Nephron (organoid): ENCODE measurements around the gene SLC11A1.
A peak's percentile ranks its signal among the peaks of the same experiment; 100 is the strongest.

Experiments used
- H3K27ac Mint-ChIP-seq, 3 experiments: 2 replicates each; pipeline ENCODE4 v1.8.0; 2020; ENCODE audit warnings: mixed read lengths in 3 of 3, mild to moderate bottlenecking in 2 of 3, moderate library complexity in 1 of 3
- H3K27me3 Mint-ChIP-seq: 2 replicates; pipeline ENCODE4 v1.8.0; 2021; ENCODE audit warnings: low read depth, mild to moderate bottlenecking, moderate library complexity, mixed read lengths
- H3K36me3 Mint-ChIP-seq: 2 replicates; pipeline ENCODE4 v1.8.0; 2020; ENCODE audit warnings: low read depth, mixed read lengths
- H3K4me1 Mint-ChIP-seq: 2 replicates; pipeline ENCODE4 v1.8.0; 2020; ENCODE audit warnings: mixed read lengths
- H3K4me3 Mint-ChIP-seq, 3 experiments: 2 replicates each; pipeline ENCODE4 v1.8.0; 2020; ENCODE audit warnings: mild to moderate bottlenecking in 3 of 3, mixed read lengths in 3 of 3, moderate library complexity in 2 of 3
- H3K9me3 Mint-ChIP-seq: 2 replicates; pipeline ENCODE4 v1.8.0; 2020; ENCODE audit warnings: mixed read lengths
- TF ChIP-seq, protein P1 (sequence below), 3 experiments: fragments of 200-600 bp; sonication (generic); IDR thresholded peaks; one replicate each; pipeline ENCODE4 v1.5.0; 2021; ENCODE audit warnings: antibody characterized with exemption in 3 of 3; ENCODE audit not compliant: unreplicated experiment in 3 of 3

SLC11A1 gene

DNA sequence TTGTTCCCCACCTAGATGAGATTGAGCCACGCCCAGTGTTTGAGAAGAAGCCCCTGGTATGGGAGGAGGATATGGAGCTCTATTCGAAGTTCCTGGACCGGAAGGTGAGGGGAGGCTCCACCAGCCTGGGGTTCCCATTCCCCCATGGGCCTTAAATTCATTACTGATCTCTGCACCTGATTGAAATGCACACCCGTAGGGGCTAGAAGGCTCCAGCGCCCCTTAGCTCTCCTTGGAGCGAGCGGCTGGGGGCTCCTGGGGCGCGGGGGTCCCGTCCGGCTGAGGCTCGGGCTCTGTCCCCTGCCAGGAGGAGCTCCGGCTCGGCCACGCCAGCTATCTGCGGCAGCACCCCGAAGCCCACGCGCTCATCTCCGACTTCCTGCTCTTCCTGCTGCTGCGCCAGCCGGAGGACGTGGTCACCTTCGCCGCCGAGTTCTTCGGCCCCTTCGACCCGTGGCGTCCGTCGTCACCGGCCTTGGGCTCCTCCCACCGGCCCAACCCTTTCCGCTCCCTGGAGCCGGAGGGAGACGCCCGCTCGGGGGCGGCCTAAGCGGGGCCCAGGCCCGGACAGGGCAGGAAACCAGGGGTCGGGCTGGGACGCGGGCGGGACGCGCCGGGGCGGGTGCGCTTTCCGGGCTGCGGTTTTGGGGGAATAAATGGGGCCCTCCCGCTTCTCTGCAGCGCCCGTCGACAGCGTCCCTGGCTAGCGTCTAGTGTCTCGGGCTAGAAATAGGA lies 14.5 kb upstream of the SLC11A1 start:
- peaks cover 8% of the 10 kb centered on the region for H3K4me1 Mint-ChIP-seq
- peak overlapping the region; percentile 77 to 81 (median 80) for H3K4me3 Mint-ChIP-seq
- no peaks in the 10 kb centered on the region for H3K36me3 Mint-ChIP-seq
- H3K9me3 Mint-ChIP-seq: no peaks in the 10 kb centered on the region
- peak overlapping the region; percentile 45 to 76 (median 74) for H3K27ac Mint-ChIP-seq
- TF ChIP-seq, protein P1, sequence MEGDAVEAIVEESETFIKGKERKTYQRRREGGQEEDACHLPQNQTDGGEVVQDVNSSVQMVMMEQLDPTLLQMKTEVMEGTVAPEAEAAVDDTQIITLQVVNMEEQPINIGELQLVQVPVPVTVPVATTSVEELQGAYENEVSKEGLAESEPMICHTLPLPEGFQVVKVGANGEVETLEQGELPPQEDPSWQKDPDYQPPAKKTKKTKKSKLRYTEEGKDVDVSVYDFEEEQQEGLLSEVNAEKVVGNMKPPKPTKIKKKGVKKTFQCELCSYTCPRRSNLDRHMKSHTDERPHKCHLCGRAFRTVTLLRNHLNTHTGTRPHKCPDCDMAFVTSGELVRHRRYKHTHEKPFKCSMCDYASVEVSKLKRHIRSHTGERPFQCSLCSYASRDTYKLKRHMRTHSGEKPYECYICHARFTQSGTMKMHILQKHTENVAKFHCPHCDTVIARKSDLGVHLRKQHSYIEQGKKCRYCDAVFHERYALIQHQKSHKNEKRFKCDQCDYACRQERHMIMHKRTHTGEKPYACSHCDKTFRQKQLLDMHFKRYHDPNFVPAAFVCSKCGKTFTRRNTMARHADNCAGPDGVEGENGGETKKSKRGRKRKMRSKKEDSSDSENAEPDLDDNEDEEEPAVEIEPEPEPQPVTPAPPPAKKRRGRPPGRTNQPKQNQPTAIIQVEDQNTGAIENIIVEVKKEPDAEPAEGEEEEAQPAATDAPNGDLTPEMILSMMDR (IDR thresholded peaks at IDR 0.05; ENCODE audit: unreplicated experiment in 3 of 3): peak in 1 of 3 experiments; percentile 5
- peaks cover 7% of the 10 kb centered on the region for H3K27me3 Mint-ChIP-seq

DNA sequence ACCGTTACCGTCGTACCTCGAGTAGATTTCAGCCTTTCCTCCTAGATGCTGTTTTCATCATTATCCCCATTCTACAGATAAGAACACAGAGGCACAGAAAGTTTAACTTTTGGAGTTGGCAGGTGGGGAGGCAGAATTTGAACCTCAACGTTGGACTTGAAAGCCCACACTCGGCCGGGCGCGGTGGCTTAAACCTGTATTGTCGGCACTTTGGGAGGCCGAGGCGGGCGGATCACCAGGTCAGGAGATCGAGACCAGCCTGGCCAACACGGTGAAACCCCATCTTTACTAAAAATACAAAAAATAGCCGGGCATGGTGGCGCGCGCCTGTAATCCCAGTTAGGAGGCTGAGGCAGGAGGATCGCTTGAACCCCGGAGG lies 13.9 kb upstream of the SLC11A1 start:
- H3K36me3 Mint-ChIP-seq: no peaks in the 10 kb centered on the region
- peak overlapping the region; percentile 77 to 84 (median 81) for H3K4me3 Mint-ChIP-seq
- peaks cover 7% of the 10 kb centered on the region for H3K27me3 Mint-ChIP-seq
- TF ChIP-seq, protein P1 (IDR thresholded peaks at IDR 0.05; ENCODE audit: unreplicated experiment in 3 of 3): peak in 1 of 3 experiments; percentile 3
- no peaks in the 10 kb centered on the region for H3K9me3 Mint-ChIP-seq
- peak overlapping the region; percentile 45 to 74 (median 72) for H3K27ac Mint-ChIP-seq
- H3K4me1 Mint-ChIP-seq: peaks cover 8% of the 10 kb centered on the region

DNA sequence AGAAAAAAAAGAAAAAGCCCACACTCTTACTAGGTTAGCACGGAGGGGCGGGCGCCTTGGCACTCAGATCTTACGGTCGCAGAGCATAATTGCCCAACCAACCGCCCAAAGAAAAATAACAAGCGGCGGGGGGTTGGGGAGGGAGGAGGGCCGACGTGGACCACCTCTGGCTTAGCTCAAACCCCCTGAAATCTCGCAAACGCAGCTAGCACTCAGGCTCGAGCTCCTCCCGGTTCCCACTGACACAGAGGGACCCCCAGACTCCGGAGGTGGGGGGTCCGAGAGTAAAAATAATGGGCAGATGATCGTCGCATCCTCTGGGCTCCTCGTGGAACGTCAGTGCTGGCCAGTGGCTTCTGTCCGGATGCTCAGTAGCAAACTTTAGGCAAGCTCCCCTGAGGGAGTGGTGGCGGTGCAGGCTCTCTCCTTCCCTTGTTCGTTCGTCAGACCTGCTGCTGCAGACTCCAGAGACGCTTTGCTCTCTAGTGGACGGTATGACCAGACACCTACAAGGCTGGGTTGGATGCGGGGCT lies 13.4 kb upstream of the SLC11A1 start:
- peaks cover 8% of the 10 kb centered on the region for H3K4me1 Mint-ChIP-seq
- peak overlapping the region; percentile 87 to 97 (median 88) for H3K27ac Mint-ChIP-seq
- no peaks in the 10 kb centered on the region for H3K9me3 Mint-ChIP-seq
- peaks cover 7% of the 10 kb centered on the region for H3K27me3 Mint-ChIP-seq
- no peaks in the 10 kb centered on the region for H3K36me3 Mint-ChIP-seq
- TF ChIP-seq, protein P1 (IDR thresholded peaks at IDR 0.05; ENCODE audit: unreplicated experiment in 3 of 3): no peak
- H3K4me3 Mint-ChIP-seq: peak overlapping the region; percentile 77 to 86 (median 84)

DNA sequence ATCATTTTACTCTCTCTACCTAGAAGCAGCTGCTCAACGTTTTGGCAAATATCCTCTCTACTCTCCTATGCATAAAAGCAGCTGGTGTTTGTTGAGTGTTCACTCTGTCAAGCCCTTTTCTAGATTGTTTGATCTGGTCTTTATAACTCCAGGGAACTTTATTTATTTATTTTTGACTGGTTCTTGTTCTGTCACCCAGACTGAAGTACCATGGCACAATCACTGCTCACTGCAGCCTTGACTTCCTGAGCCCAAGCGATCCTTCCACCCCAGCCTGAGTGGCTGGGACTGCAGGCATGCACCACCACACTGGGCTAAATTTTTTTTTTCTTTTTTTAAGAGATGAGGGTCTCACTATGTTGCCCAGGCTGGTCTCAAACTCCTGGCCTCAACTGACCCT lies 12.7 kb upstream of the SLC11A1 start:
- peak overlapping the region; percentile 77 to 86 (median 84) for H3K4me3 Mint-ChIP-seq
- H3K9me3 Mint-ChIP-seq: no peaks in the 10 kb centered on the region
- H3K4me1 Mint-ChIP-seq: peaks cover 8% of the 10 kb centered on the region
- peaks cover 7% of the 10 kb centered on the region for H3K27me3 Mint-ChIP-seq
- no peaks in the 10 kb centered on the region for H3K36me3 Mint-ChIP-seq
- TF ChIP-seq, protein P1 (IDR thresholded peaks at IDR 0.05; ENCODE audit: unreplicated experiment in 3 of 3): no peak
- H3K27ac Mint-ChIP-seq: peak overlapping the region; percentile 87 to 97 (median 88)

DNA sequence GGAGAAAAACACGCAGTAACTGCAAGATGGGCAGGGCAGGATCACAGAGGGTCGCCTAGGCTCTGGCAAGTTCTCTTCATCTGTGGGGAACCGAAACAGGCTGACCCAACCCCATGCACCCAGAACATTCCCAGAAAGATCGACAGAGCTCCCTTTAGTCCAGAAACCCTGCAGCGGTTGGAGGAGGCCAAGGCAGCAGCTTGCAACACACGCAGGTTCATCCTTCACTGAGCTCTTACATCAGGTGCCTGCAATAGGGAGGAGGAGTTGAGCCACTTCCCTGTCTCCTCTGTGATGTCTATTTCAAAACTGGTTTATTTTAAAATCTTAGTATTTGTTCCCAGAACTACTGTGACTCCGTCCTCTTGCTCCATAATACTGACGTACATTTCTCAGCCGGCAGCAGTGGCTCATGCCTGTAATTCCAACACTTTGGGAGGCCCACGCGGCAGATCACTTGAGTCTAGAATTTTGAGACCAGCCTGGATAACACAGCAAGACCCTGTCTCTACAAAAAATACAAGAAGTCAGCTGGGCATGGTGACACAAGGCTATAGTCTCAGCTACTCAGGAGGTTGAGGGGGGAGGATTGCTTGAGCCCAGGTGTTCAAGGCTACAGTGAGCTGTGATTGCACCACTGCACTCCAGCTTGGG lies 11.5 kb upstream of the SLC11A1 start:
- Mint-ChIP-seq H3K27ac (peak overlapping the region in 2 of 3 experiments; percentile 0 to 22), H3K4me3 (no peak overlapping the region), H3K36me3 (no peaks in the 10 kb centered on the region), H3K27me3 (peaks cover 12% of the 10 kb centered on the region), H3K4me1 (peaks cover 15% of the 10 kb centered on the region), H3K9me3 (no peaks in the 10 kb centered on the region)
- TF ChIP-seq, protein P1 (IDR thresholded peaks at IDR 0.05; ENCODE audit: unreplicated experiment in 3 of 3): no peak
